Ovary (tissue), 9 donors: ENCODE data around the gene TSKU. TPM values are rescaled to one million over a fixed set of nuclear protein-coding genes. Genes with fewer than 3 reads are reported as not detected.

Source experiments
- DNase-seq, 5 donors: peaks; one replicate each; pipeline ENCODE4 v3.0.0-alpha.2; 2019 to 2020
- H3K27ac ChIP-seq, 2 donors: fragments of 200-600 bp; one replicate each; pipeline versions ENCODE4 v1.5.1 to v1.8.0; 2019 to 2022
- H3K27me3 ChIP-seq: fragments of 200-600 bp; one replicate; pipeline ENCODE4 v1.8.0; 2022
- H3K36me3 ChIP-seq: fragments of 200-600 bp; sonication (generic); one replicate; pipeline ENCODE4 v1.5.1; 2019
- H3K4me1 ChIP-seq: one replicate; pipeline ENCODE4 v1.8.1; 2013; ENCODE audit warnings: mild to moderate bottlenecking, moderate library complexity; ENCODE audit not compliant: insufficient read depth
- H3K4me3 ChIP-seq: fragments of 200-600 bp; sonication (generic); one replicate; pipeline ENCODE4 v1.5.1; 2017
- H3K9me3 ChIP-seq, 2 donors: fragments of 200-600 bp in 1 of 2; sonication (generic) in 1 of 2; one replicate each; pipeline versions ENCODE4 v1.5.1 to v1.8.1; 2013 to 2019; ENCODE audit warnings: mild to moderate bottlenecking in 1 of 2, moderate library complexity in 1 of 2
- CTCF ChIP-seq, 3 donors: fragments of 450-650 bp in 2 of 3; fragments of 200-600 bp in 1 of 3; IDR thresholded peaks; one replicate each; pipeline versions ENCODE4 v1.5.1 to v1.8.0; 2016 to 2022; ENCODE audit warnings: antibody characterized with exemption in 3 of 3, mild to moderate bottlenecking in 1 of 3
- EP300 ChIP-seq: sonication (generic); formaldehyde crosslinking; IDR thresholded peaks from one replicate; pipeline ENCODE4 v1.6.1; 2017; ENCODE audit warnings: antibody characterized with exemption
- POLR2A ChIP-seq: fragments of 450-650 bp; IDR thresholded peaks from one replicate; pipeline ENCODE4 v1.6.1; 2017; ENCODE audit warnings: antibody characterized with exemption, mild to moderate bottlenecking, moderate library complexity
- WGBS, 3 donors: extraction: QIAGEN DNeasy Blood & Tissue Kit in 1 of 3; methylation state at CpG; one replicate each; pipeline versions ENCODE4 v1.1.5 to v1.1.7; 2013 to 2017; 5-methylcytosine and 5-hydroxymethylcytosine counted together
- intact Hi-C, 4 donors: fragments of 100-400 bp; cut with DNase I; formaldehyde crosslinking; loops; one replicate each; pipeline versions ENCODE4 v1.11.0 to v1.15.1; 2022 to 2023
- polyA plus RNA-seq, 2 donors: library from polyadenylated mRNA; stranded (reverse); fragments of 200-250 nt in 1 of 2; fragments of 350-450 nt in 1 of 2; fragmentation: Illumina TruSeq in 1 of 2; extraction: RNeasy Lipid Tissue Mini Kit (QIAGEN cat#74804) in 1 of 2; gene quantifications; one replicate each; pipeline ENCODE4 v1.2.3, GENCODE V29; 2013 to 2014
- total RNA-seq, 7 donors: library from RNA; depleted of rRNA in 2 of 7; stranded (reverse); fragments of >200 nt in 2 of 7; fragmentation: NEBNext Ultra II Directional in 3 of 7; extraction: Animal tissue kit (Norgen Biotek cat#: 25700) in 3 of 7; gene quantifications; one replicate each; pipeline versions ENCODE4 v1.1.0 to v1.2.4, GENCODE V29; 2016 to 2023
- donor health status: DM: no; HTN: no; CAD: no; lungs with moderate emphysema.
- donor health status: DM: no; HTN: no; CAD: no.
- donor health status: Bipolar disorder and iron deficiency.
- donor health status: DM: yes; HTN: yes; CAD: no.
- donor health status: DM: no; HTN: no; CAD: no.
- donor health status: DM: yes; HTN: yes; CAD: no.

TSKU gene
- total and polyA plus RNA-seq, 9 donors, result 19.2 to 114 (median 65.1) TPM

GRCh38 chr11:76759092-76759491 lies 24.1 kb upstream of the TSKU start:
- no peak overlapping the region for H3K4me3 ChIP-seq
- no peaks in the 10 kb centered on the region for H3K36me3 ChIP-seq
- TF ChIP-seq CTCF (IDR thresholded peaks at IDR 0.05) (no peak), EP300 (no peak), POLR2A (no peak)
- peak in 2 of 5 donors; percentile 4 for DNase-seq
- H3K4me1 ChIP-seq, result peaks cover 6% of the 10 kb centered on the region
- intact Hi-C loops, result no loop called here
- H3K9me3 ChIP-seq, result no peaks in the 10 kb centered on the region
- H3K27me3 ChIP-seq, result no peaks in the 10 kb centered on the region
- H3K27ac ChIP-seq, result no peak overlapping the region

- no peaks in the 10 kb centered on the region for H3K27me3 ChIP-seq
- H3K4me1 ChIP-seq, result peaks cover 7% of the 10 kb centered on the region
- intact Hi-C loops, result no loop called here
- no peaks in the 10 kb centered on the region for H3K9me3 ChIP-seq
- H3K27ac ChIP-seq, result no peak overlapping the region
- H3K36me3 ChIP-seq, result no peaks in the 10 kb centered on the region
- no peak for TF ChIP-seq CTCF (IDR thresholded peaks at IDR 0.05)
- no peak for TF ChIP-seq POLR2A
- TF ChIP-seq EP300, result no peak
- H3K4me3 ChIP-seq, result no peak overlapping the region
- no peak for DNase-seq
- WGBS, 3 donors, result 84 to 88% (median 86%) methylated on average over 2 of the region's 2 CpGs
Measured at GRCh38 chr11:76759517-76759916, 23.6 kb upstream of the TSKU start.

GRCh38 chr11:76760236-76760635 lies 22.9 kb upstream of the TSKU start:
- intact Hi-C loops, result no loop called here
- peak in 2 of 5 donors; percentile 22 to 34 for DNase-seq
- WGBS, 3 donors, result 61 to 65% (median 63%) methylated on average over 4 of the region's 4 CpGs
- no peak for TF ChIP-seq EP300
- TF ChIP-seq CTCF (IDR thresholded peaks at IDR 0.05), result no peak
- no peak for TF ChIP-seq POLR2A
- H3K4me1 ChIP-seq, result peaks cover 7% of the 10 kb centered on the region
- no peaks in the 10 kb centered on the region for H3K9me3 ChIP-seq
- H3K27ac ChIP-seq, result no peak overlapping the region
- no peaks in the 10 kb centered on the region for H3K36me3 ChIP-seq
- H3K4me3 ChIP-seq, result no peak overlapping the region
- no peaks in the 10 kb centered on the region for H3K27me3 ChIP-seq

GRCh38 chr11:76761718-76762355 lies 21.3 kb upstream of the TSKU start:
- WGBS, 3 donors, result 92 to 98% (median 94%) methylated on average over 2 of the region's 2 CpGs
- no peaks in the 10 kb centered on the region for H3K9me3 ChIP-seq
- intact Hi-C loops, result no loop called here

More at GRCh38 chr11:76761718-76762355, 21.3 kb upstream of the TSKU start:
- Histone ChIP-seq H3K36me3 (no peaks in the 10 kb centered on the region), H3K4me3 (no peak overlapping the region), H3K27ac (no peak overlapping the region), H3K27me3 (no peaks in the 10 kb centered on the region), H3K4me1 (peaks cover 10% of the 10 kb centered on the region)
- TF ChIP-seq CTCF (IDR thresholded peaks at IDR 0.05) (no peak), POLR2A (no peak), EP300 (no peak)
- peak in 2 of 5 donors; percentile 6 for DNase-seq
